GM18508 (cell line): ENCODE measurements around the gene TOP2B.

Experiments
- ATAC-seq: cut with Tn5 transposase; IDR thresholded peaks from one replicate; pipeline ENCODE4 v1.9.1; 2021; ENCODE audit warnings: moderate number of reproducible peaks; ENCODE audit not compliant: insufficient read depth, unreplicated experiment

TOP2B gene

GRCh38 chr3:25567806-25568524, 96.7 kb downstream of the TOP2B start:
- no peak for ATAC-seq

- no peak for ATAC-seq
These were observed 97.3 kb downstream of the TOP2B start for GRCh38 chr3:25567388-25567787.

- ATAC-seq: no peak
These were observed 98.3 kb downstream of the TOP2B start for GRCh38 chr3:25566358-25566920.

- no peak for ATAC-seq
These were observed 98.9 kb downstream of the TOP2B start for GRCh38 chr3:25565807-25566206.

GRCh38 chr3:25564075-25564474, 100.6 kb downstream of the TOP2B start:
- ATAC-seq: no peak

GRCh38 chr3:25563601-25564000, 101.1 kb downstream of the TOP2B start:
- no peak for ATAC-seq

- no peak for ATAC-seq
These were observed 105.9 kb downstream of the TOP2B start for GRCh38 chr3:25558796-25559195.

GRCh38 chr3:25558121-25558520, 106.6 kb downstream of the TOP2B start:
- ATAC-seq: no peak

- ATAC-seq: no peak
These were observed 107.0 kb downstream of the TOP2B start for GRCh38 chr3:25557694-25558093.

- no peak for ATAC-seq
These were observed 108.3 kb downstream of the TOP2B start for GRCh38 chr3:25556447-25556846.

GRCh38 chr3:25555695-25556437, 108.8 kb downstream of the TOP2B start:
- no peak for ATAC-seq

GRCh38 chr3:25554376-25554775, 110.3 kb downstream of the TOP2B start:
- no peak for ATAC-seq

GRCh38 chr3:25552251-25552650, 112.5 kb downstream of the TOP2B start:
- ATAC-seq: no peak

GRCh38 chr3:25548836-25549235, 115.9 kb downstream of the TOP2B start:
- no peak for ATAC-seq

GRCh38 chr3:25547943-25548674, 116.6 kb downstream of the TOP2B start:
- no peak for ATAC-seq
